ENCODE data around the gene SFXN2. TPM values are rescaled to one million over a fixed set of nuclear protein-coding genes. Genes with fewer than 3 reads are reported as not detected.

SFXN2 gene
- total RNA-seq, 4 donors from 2014 or later: 1.4 to 7.8 (median 3.6) TPM

- Histone ChIP-seq H3K4me3 (no peak overlapping the region), H3K9me3 (no peaks in the 10 kb centered on the region), H3K27ac (no peak overlapping the region), H3K36me3 (peaks cover 0 to 7% (median 0%) of the 10 kb centered on the region in 3 donors), H3K4me1 (peaks cover 0 to 13% (median 9%) of the 10 kb centered on the region in 3 donors), H3K27me3 (no peaks in the 10 kb centered on the region)
- TF ChIP-seq, protein P1, sequence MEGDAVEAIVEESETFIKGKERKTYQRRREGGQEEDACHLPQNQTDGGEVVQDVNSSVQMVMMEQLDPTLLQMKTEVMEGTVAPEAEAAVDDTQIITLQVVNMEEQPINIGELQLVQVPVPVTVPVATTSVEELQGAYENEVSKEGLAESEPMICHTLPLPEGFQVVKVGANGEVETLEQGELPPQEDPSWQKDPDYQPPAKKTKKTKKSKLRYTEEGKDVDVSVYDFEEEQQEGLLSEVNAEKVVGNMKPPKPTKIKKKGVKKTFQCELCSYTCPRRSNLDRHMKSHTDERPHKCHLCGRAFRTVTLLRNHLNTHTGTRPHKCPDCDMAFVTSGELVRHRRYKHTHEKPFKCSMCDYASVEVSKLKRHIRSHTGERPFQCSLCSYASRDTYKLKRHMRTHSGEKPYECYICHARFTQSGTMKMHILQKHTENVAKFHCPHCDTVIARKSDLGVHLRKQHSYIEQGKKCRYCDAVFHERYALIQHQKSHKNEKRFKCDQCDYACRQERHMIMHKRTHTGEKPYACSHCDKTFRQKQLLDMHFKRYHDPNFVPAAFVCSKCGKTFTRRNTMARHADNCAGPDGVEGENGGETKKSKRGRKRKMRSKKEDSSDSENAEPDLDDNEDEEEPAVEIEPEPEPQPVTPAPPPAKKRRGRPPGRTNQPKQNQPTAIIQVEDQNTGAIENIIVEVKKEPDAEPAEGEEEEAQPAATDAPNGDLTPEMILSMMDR (IDR thresholded peaks at IDR 0.05): no peak
- no peak for TF ChIP-seq POLR2A (IDR thresholded peaks at IDR 0.05)
- WGBS, 2 donors: 66 to 68% methylated on average over 2 of the region's 2 CpGs
- DNase-seq: no peak
- intact Hi-C loops (cut with DNase I): no loop called here
Measured at GRCh38 chr10:102705531-102705930, 8.9 kb upstream of the SFXN2 start.

DNA sequence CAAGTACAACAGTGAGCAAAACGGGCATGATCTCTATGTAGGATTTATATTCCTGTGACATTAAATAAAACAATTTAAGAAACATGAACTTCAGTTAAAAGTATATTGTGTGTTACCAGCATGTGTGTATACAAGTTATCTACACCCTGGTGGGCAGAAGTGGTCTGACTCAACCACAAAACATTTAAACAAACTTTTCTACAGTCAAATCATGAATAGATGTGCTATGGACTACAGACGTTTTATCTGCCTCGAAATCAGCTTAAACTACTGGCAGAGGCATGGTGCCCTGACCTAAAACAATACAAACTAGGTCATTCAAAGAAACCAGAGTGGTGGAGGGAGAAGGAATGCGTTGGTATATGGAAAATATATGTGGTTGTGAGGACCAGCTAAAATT lies 3.8 kb upstream of the SFXN2 start:
- DNase-seq: no peak
- H3K27ac ChIP-seq: peak overlapping the region in 1 of 4 donors; percentile 42
- intact Hi-C loops (cut with DNase I): no loop called here

GRCh38 chr10:102712089-102712488 lies 2.3 kb upstream of the SFXN2 start:
- no peak for TF ChIP-seq POLR2A (IDR thresholded peaks at IDR 0.05)
- TF ChIP-seq, protein P1 (IDR thresholded peaks at IDR 0.05): no peak
- Histone ChIP-seq H3K27me3 (no peaks in the 10 kb centered on the region), H3K4me3 (no peak overlapping the region), H3K4me1 (peaks cover 10 to 54% (median 12%) of the 10 kb centered on the region in 3 donors), H3K27ac (peak overlapping the region in 1 of 4 donors; percentile 92), H3K9me3 (no peaks in the 10 kb centered on the region), H3K36me3 (no peaks in the 10 kb centered on the region)
- intact Hi-C loops (cut with DNase I): no loop called here
- WGBS, 2 donors: 41 to 74% methylated on average over 4 of the region's 4 CpGs
- no peak for DNase-seq

More for the DNA sequence above, 3.8 kb upstream of the SFXN2 start:
- 40 to 45% methylated on average over 4 of the region's 4 CpGs for WGBS, 2 donors
- no peaks in the 10 kb centered on the region for H3K9me3 ChIP-seq
- H3K27me3 ChIP-seq: no peaks in the 10 kb centered on the region
- H3K36me3 ChIP-seq: no peaks in the 10 kb centered on the region
- H3K4me3 ChIP-seq: no peak overlapping the region
- TF ChIP-seq, protein P1 (IDR thresholded peaks at IDR 0.05): peak in 1 of 6 experiments; percentile 6
- TF ChIP-seq POLR2A (IDR thresholded peaks at IDR 0.05): no peak
- H3K4me1 ChIP-seq: peaks cover 8 to 49% (median 12%) of the 10 kb centered on the region in 3 donors

- H3K4me1 ChIP-seq: peaks cover 3 to 52% (median 10%) of the 10 kb centered on the region in 3 donors
- TF ChIP-seq, protein P1 (IDR thresholded peaks at IDR 0.05): no peak
- TF ChIP-seq POLR2A (IDR thresholded peaks at IDR 0.05): no peak
- H3K36me3 ChIP-seq: no peaks in the 10 kb centered on the region
- H3K9me3 ChIP-seq: no peaks in the 10 kb centered on the region
- peak overlapping the region; percentile 76 to 95 (median 92) for H3K27ac ChIP-seq
- intact Hi-C loops (cut with DNase I): no loop called here
- no peaks in the 10 kb centered on the region for H3K27me3 ChIP-seq
- DNase-seq: no peak
- 5 to 7% methylated on average over 8 of the region's 8 CpGs for WGBS, 2 donors
- peak overlapping the region; percentile 86 to 94 (median 91) for H3K4me3 ChIP-seq
Measured at GRCh38 chr10:102712843-102713538, 1.4 kb upstream of the SFXN2 start.

DNA sequence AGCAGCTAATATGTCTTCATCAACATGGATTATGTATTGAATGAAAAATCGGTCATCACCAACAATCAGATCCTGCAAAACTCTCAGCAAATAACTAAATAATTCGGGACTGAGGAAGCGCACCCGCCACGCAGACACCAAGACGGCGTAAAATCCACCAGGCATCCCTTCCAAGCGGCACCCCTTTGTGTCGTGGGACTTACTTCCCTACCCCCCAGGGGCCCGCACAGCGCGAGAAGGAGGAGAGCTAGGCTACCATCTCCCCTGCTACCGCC lies 960 bp upstream of the SFXN2 start:
- H3K27me3 ChIP-seq: no peaks in the 10 kb centered on the region
- peak overlapping the region; percentile 76 to 95 (median 92) for H3K27ac ChIP-seq
- H3K9me3 ChIP-seq: no peaks in the 10 kb centered on the region
- no peak for DNase-seq
- TF ChIP-seq, protein P1 (IDR thresholded peaks at IDR 0.05): peak in 3 of 6 experiments; percentile 10 to 58 (median 43)
- no peak for TF ChIP-seq POLR2A (IDR thresholded peaks at IDR 0.05)
- H3K36me3 ChIP-seq: no peaks in the 10 kb centered on the region
- intact Hi-C loops (cut with DNase I): no loop called here
- H3K4me1 ChIP-seq: peaks cover 3 to 56% (median 10%) of the 10 kb centered on the region in 3 donors
- WGBS, 2 donors: 0 to 1% methylated on average over 11 to 12 of the region's 13 CpGs
- peak overlapping the region; percentile 86 to 94 (median 91) for H3K4me3 ChIP-seq

Measured in esophagus squamous epithelium (tissue), 5 donors.